HepG2 (cell line): Measurements from ENCODE around the gene COQ9. TPM values are rescaled to one million over a fixed set of nuclear protein-coding genes. Genes with fewer than 3 reads are reported as not detected.

Experiments used
- ATAC-seq: fragments of 200-7000 bp; cut with Tn5 transposase; 3 replicates; pipeline ENCODE4 v1.9.1; 2020; ENCODE audit warnings: mild to moderate bottlenecking, moderate library complexity
- Bru-seq: library from RNA; stranded (reverse); fragments of 400-500 nt; gene quantifications from one replicate; lab custom pipeline; 2021; lab: Mats Ljungman, UMichigan
- BruChase-seq, 2 experiments: library from RNA; stranded (reverse); fragments of 400-500 nt; gene quantifications; one replicate each; lab custom pipeline; 2021; lab: Mats Ljungman, UMichigan
- BruUV-seq: library from RNA; stranded (reverse); fragments of 400-500 nt; replicated peaks from 2 replicates; lab custom pipeline; 2021; lab: Mats Ljungman, UMichigan
- CTCF ChIA-PET: fragments of 300-600 bp; formaldehyde crosslinking; extraction: SDS; loops from one replicate; lab custom pipeline; 2021; ENCODE audit warnings: low total read pairs, inconsistent platforms, low intra/inter-chr PET ratio; lab: Yijun Ruan, JAX
- POLR2A ChIA-PET: fragments of 350-600 bp; sonication (Branson Sonifier 250); formaldehyde crosslinking; loops from one replicate; lab custom pipeline; 2020; ENCODE audit warnings: antibody characterized with exemption, inconsistent platforms; lab: Yijun Ruan, JAX
- DNase-seq: peaks from one replicate; pipeline ENCODE4 v3.0.0-alpha.2; 2015; ENCODE audit warnings: low spot score
- FAIRE-seq: peaks from 3 replicates; lab custom pipeline; 2011; peaks lifted over from hg19 to GRCh38; lab: Jason Lieb, UNC
- H2AFZ ChIP-seq: one replicate; pipeline ENCODE4 v1.6.1; 2011; ENCODE audit warnings: low read length, inconsistent platforms
- H3K27ac ChIP-seq: fragments of 300-600 bp; 3 replicates; pipeline ENCODE4 v1.8.0; 2011; ENCODE audit warnings: mixed run types, mild to moderate bottlenecking, mixed read lengths, low read length, inconsistent platforms; ENCODE audit not compliant: insufficient read depth; ENCODE audit errors: extremely low read length
- H3K27me3 ChIP-seq, 2 experiments: fragments of 200-600 bp in 1 of 2; 2 replicates in 1 of 2; 3 replicates in 1 of 2; pipeline versions ENCODE4 v1.6.0 to v1.8.0; 2011; ENCODE audit warnings: low read length in 2 of 2, mild to moderate bottlenecking in 2 of 2, moderate library complexity in 2 of 2, inconsistent platforms in 1 of 2; ENCODE audit not compliant: insufficient read depth in 2 of 2, control insufficient read depth in 1 of 2
- H3K36me3 ChIP-seq, 2 experiments: fragments of 200-600 bp in 1 of 2; replicated peaks in 1 of 2; 2 replicates in 1 of 2; 3 replicates in 1 of 2; pipeline versions ENCODE4 v1.5.1 to v1.8.0; 2011; ENCODE audit warnings: low read length in 2 of 2, inconsistent platforms in 1 of 2; ENCODE audit not compliant: insufficient read depth in 2 of 2, control insufficient read depth in 1 of 2
- H3K4me1 ChIP-seq: 2 replicates; pipeline ENCODE4 v1.5.1; 2012; ENCODE audit warnings: low read length, inconsistent platforms; ENCODE audit not compliant: insufficient read depth
- H3K4me2 ChIP-seq: 2 replicates; pipeline ENCODE4 v1.6.0; 2011; ENCODE audit warnings: low read depth, low read length, inconsistent platforms
- H3K4me3 ChIP-seq, 3 experiments: fragments of 200-600 bp in 1 of 3; sonication (generic), shearing (Covaris generic) in 1 of 3; replicated peaks in 1 of 3; 2 replicates each; pipeline ENCODE4 v1.5.1; 2011 to 2016; ENCODE audit warnings: low read length in 3 of 3, inconsistent platforms in 2 of 3, low read depth in 2 of 3, mild to moderate bottlenecking in 2 of 3, control low read depth in 1 of 3, mixed read lengths in 1 of 3; ENCODE audit not compliant: insufficient read depth in 1 of 3
- H3K79me2 ChIP-seq: one replicate; pipeline ENCODE4 v1.6.1; 2011; ENCODE audit warnings: low read length, inconsistent platforms; ENCODE audit not compliant: insufficient read depth
- H3K9ac ChIP-seq: 2 replicates; pipeline ENCODE4 v1.6.0; 2011; ENCODE audit warnings: mild to moderate bottlenecking, low read depth, low read length, inconsistent platforms; ENCODE audit not compliant: insufficient read depth
- H3K9me3 ChIP-seq: 2 replicates; pipeline ENCODE4 v1.5.1; 2012; ENCODE audit warnings: mild to moderate bottlenecking, low read length
- H4K20me1 ChIP-seq: 2 replicates; pipeline ENCODE4 v1.6.0; 2011; ENCODE audit warnings: inconsistent platforms, mild to moderate bottlenecking, low read length, moderate library complexity; ENCODE audit not compliant: insufficient read depth
- AGO1 ChIP-seq: fragments of 200-400 bp; formaldehyde crosslinking; IDR thresholded peaks from 2 replicates; pipeline ENCODE4 v1.6.1; 2017; ENCODE audit warnings: mild to moderate bottlenecking, low read depth, low read length, moderate library complexity; ENCODE audit not compliant: poor library complexity, severe bottlenecking
- AGO2 ChIP-seq: fragments of 200-400 bp; formaldehyde crosslinking; optimal IDR thresholded peaks from 2 replicates; pipeline ENCODE3; 2017; ENCODE audit warnings: mild to moderate bottlenecking, low read depth, low read length, moderate library complexity
- WGBS: methylation state at CpG from one replicate; pipeline ENCODE4 v1.1.6; 2017; ENCODE audit warnings: low lambda C conversion rate; 5-methylcytosine and 5-hydroxymethylcytosine counted together
- in situ Hi-C: cut with HindIII; loops from 2 replicates; pipeline ENCODE4 v1.10.0; 2017; ENCODE audit warnings: low pct_unique_long_range_greater_than_20kb; ENCODE audit not compliant: extremely low pct_ligation_motif_present
- intact Hi-C: fragments of 100-400 bp; cut with micrococcal nuclease; formaldehyde crosslinking; loops from one replicate; pipeline ENCODE4 v1.10.0; 2022; ENCODE audit not compliant: unreplicated experiment
- long read RNA-seq, 2 experiments: library from RNA in 1 of 2; library from polyadenylated mRNA in 1 of 2; stranded (forward) in 1 of 2; unstranded in 1 of 2; transcript quantifications; one replicate each; pipeline ENCODE4 v2.0.0, GENCODE V29; 2019 to 2022
- polyA minus RNA-seq, 3 experiments: library from RNA; depleted of rRNA, polyadenylated mRNA; stranded (reverse); fragments of >200 nt; gene quantifications; 2 replicates each; pipeline ENCODE4 v1.2.3, GENCODE V29; 2011; ENCODE audit warnings: low replicate concordance in 1 of 3
- polyA plus RNA-seq, 8 experiments: library from polyadenylated mRNA; depleted of rRNA in 3 of 8; stranded (reverse) in 7 of 8; unstranded in 1 of 8; fragments of >200 nt; fragmentation: Illumina TruSeq in 4 of 8; extraction: Trizol in 4 of 8; gene quantifications; 2 replicates each; pipeline versions ENCODE4 v1.2.1 to v1.2.3, GENCODE V29; 2011 to 2016; ENCODE audit warnings: low read depth in 4 of 8, missing spikeins in 1 of 8, mixed read lengths in 1 of 8; ENCODE audit not compliant: insufficient read depth in 1 of 8
- total RNA-seq, 5 experiments: library from RNA; depleted of rRNA; stranded (reverse); fragments of >200 nt; fragmentation: Illumina TruSeq; extraction: Trizol; gene quantifications; 2 replicates each; pipeline ENCODE4 v1.2.3, GENCODE V29; 2016; ENCODE audit warnings: low read depth in 1 of 5
- TF ChIP-seq, protein P1 (sequence below): sonication (generic); formaldehyde crosslinking; IDR thresholded peaks from 2 replicates; pipeline ENCODE4 v1.8.0; 2022; ENCODE audit warnings: mild to moderate bottlenecking, missing genetic modification reagents, moderate library complexity
- TF ChIP-seq, protein P2 (sequence below): sonication (generic); formaldehyde crosslinking; IDR thresholded peaks from 2 replicates; pipeline ENCODE4 v1.4.0; 2020; ENCODE audit warnings: missing genetic modification reagents
- TF ChIP-seq, protein P3 (sequence below): sonication (generic); formaldehyde crosslinking; IDR thresholded peaks from 2 replicates; pipeline ENCODE4 v1.8.0; 2022; ENCODE audit warnings: mild to moderate bottlenecking, missing genetic modification reagents, borderline replicate concordance
- TF ChIP-seq, protein P4 (sequence below): sonication (generic); formaldehyde crosslinking; IDR thresholded peaks from 2 replicates; pipeline ENCODE4 v1.8.1; 2023; ENCODE audit warnings: mild to moderate bottlenecking, inconsistent platforms, moderate library complexity, missing genetic modification reagents, borderline replicate concordance

COQ9 gene, protein sequence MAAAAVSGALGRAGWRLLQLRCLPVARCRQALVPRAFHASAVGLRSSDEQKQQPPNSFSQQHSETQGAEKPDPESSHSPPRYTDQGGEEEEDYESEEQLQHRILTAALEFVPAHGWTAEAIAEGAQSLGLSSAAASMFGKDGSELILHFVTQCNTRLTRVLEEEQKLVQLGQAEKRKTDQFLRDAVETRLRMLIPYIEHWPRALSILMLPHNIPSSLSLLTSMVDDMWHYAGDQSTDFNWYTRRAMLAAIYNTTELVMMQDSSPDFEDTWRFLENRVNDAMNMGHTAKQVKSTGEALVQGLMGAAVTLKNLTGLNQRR
- total RNA-seq (2016; rRNA removed; fragmentation: Illumina TruSeq; extraction: Trizol): 57.5 and 62.0 TPM in 2 replicates
- 12.2 and 13.5 TPM in 2 replicates for total RNA-seq (2016; cell fraction: cytosol; rRNA removed; fragmentation: Illumina TruSeq; extraction: Trizol; ENCODE audit: low read depth)
- 57.7 and 61.8 TPM in 2 replicates for total RNA-seq (2016; cell fraction: insoluble cytoplasmic fraction; rRNA removed; fragmentation: Illumina TruSeq; extraction: Trizol)
- total RNA-seq (2016; cell fraction: membrane; rRNA removed; fragmentation: Illumina TruSeq; extraction: Trizol): 29.6 and 29.7 TPM in 2 replicates
- total RNA-seq (2016; cell fraction: nucleus; rRNA removed; fragmentation: Illumina TruSeq; extraction: Trizol): 48.3 and 49.8 TPM in 2 replicates
- 104 and 108 TPM in 2 replicates for polyA plus RNA-seq (2011; rRNA removed)
- 77.6 and 88.3 TPM in 2 replicates for polyA plus RNA-seq (2011; cell fraction: cytosol; rRNA removed)
- 174 and 196 TPM in 2 replicates for polyA plus RNA-seq (2011; cell fraction: nucleus; rRNA removed)
- polyA plus RNA-seq (2012): 35.1 and 40.7 TPM in 2 replicates
- polyA plus RNA-seq (2016; cell fraction: cytosol; fragmentation: Illumina TruSeq; extraction: Trizol; ENCODE audit: low read depth): 7.1 and 7.4 TPM in 2 replicates
- polyA plus RNA-seq (2016; cell fraction: insoluble cytoplasmic fraction; fragmentation: Illumina TruSeq; extraction: Trizol; ENCODE audit: low read depth): 56.0 and 60.7 TPM in 2 replicates
- polyA plus RNA-seq (2016; cell fraction: membrane; fragmentation: Illumina TruSeq; extraction: Trizol; ENCODE audit: low read depth): 17.9 and 18.7 TPM in 2 replicates
- polyA plus RNA-seq (2016; cell fraction: nucleus; fragmentation: Illumina TruSeq; extraction: Trizol; ENCODE audit: insufficient read depth, low read depth): 89.6 and 91.0 TPM in 2 replicates
- polyA minus RNA-seq (2011; rRNA and poly(A)+ RNA removed; ENCODE audit: low replicate concordance): 78.3 and 147 TPM in 2 replicates
- polyA minus RNA-seq (2011; cell fraction: cytosol; rRNA and poly(A)+ RNA removed): 25.2 and 27.3 TPM in 2 replicates
- 48.0 and 60.5 TPM in 2 replicates for polyA minus RNA-seq (2011; cell fraction: nucleus; rRNA and poly(A)+ RNA removed)
- percentile 70 among the genes with signal in this experiment for Bru-seq, nascent RNA
- percentile 76 among the genes with signal in this experiment for BruChase-seq, experiment 1, labeled RNA remaining after a 6-hour chase
- BruChase-seq, experiment 2, labeled RNA remaining after a 2-hour chase: percentile 75 among the genes with signal in this experiment
- long read RNA-seq, experiment 1, transcript COQ9-201 (9 exons, 1,677 nt): major isoform, 82 of 104 reads
- long read RNA-seq, experiment 1, partial matches to known transcripts: 7 of 104 reads
- long read RNA-seq, experiment 1, other reads (novel, unspliced or antisense): 11 of 104 reads
- long read RNA-seq, experiment 2, transcript COQ9-201 (9 exons, 1,677 nt): major isoform, 41 of 58 reads
- long read RNA-seq, experiment 2, partial matches to known transcripts: 9 of 58 reads
- long read RNA-seq, experiment 2, other reads (novel, unspliced or antisense): 6 of 58 reads

DNA sequence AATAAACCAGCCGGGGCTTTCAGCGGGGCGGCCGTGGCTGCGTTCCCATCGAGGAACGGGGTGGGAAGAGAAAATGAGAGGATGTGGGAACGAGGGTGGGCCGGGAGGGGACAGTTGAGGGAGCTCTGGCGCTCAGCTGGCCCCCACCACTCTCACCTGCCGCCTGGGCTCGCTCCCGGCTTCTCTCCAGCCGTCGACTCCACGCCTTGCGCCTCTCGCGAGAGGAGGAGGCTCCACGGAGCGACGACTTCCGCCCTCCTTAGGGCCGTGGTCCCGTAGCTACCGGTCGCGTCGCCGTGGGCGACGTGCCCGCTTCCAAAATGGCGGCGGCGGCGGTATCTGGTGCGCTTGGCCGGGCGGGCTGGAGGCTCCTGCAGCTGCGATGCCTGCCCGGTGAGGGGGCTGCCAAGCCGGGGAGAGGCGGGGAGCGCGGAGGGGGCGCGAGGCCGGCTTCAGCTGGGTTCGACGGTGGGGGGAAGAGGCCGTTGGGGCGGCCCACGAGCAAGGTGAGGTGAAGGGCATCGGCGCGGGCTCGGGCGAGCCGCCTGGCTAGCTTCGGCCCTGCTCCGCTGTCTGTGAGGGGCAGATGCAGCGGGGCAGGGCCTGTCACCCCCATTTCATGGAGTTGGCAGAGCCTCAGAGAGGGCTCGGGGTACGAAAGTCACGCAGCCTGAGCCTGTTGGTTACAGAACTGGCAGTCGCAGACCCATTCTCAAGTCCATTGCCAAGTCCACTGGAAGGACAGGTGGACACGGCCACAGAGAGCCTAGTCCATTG lies at the start of gene COQ9, which contains the start of gene CIAPIN1:
TSS of gene COQ9 (plus strand) at position 294 of the 777 bp plus-strand sequence. CDS start at position 321, 27 bp downstream.
TSS of gene CIAPIN1 (minus strand) at position 200 of the 777 bp plus-strand sequence. CDS start 6,457 bp downstream, outside the sequence.
- Histone ChIP-seq H3K4me1 (peaks cover 46% of the 10 kb centered on the region), H2AFZ (no peak within 1 kb of the TSS), H4K20me1 (no peaks in the 10 kb centered on the region), H3K9me3 (no peaks in the 10 kb centered on the region), H3K36me3 (peaks cover 8 to 18% of the 10 kb centered on the region in 2 experiments; a peak in 4 of 5 replicates), H3K27me3 (no peaks in the 10 kb centered on the region; a peak in 1 of 5 replicates), H3K4me2 (peak within 1 kb of the TSS; percentile 98), H3K27ac (peak within 1 kb of the TSS; percentile 76), H3K4me3 (peak within 1 kb of the TSS; percentile 81 to 95 (median 90)), H3K9ac (peak within 1 kb of the TSS; percentile 97), H3K79me2 (peaks cover 24% of the 10 kb centered on the region)
- peak; percentile 92 for DNase-seq
- intact Hi-C loops: loop anchor here (2.0 kb wide), 1 partner anchor 29 kb away; no protein-coding TSS in a partner anchor
- BruUV-seq: TSS peak; percentile 68
- peak; percentile 8 for FAIRE-seq
- ChIA-PET CTCF (no interaction called here), POLR2A (interaction anchor here (0.5 to 3.8 kb wide), 38 partner anchors 9 to 1012 kb away, joined by 3 to 55 read pairs (median 5); partner anchors contain the start of genes CFAP20, CX3CL1, DOK4 and KATNB1)
- peak; percentile 99 for ATAC-seq
- WGBS: under 1% methylated on average over 41 of the region's 68 CpGs
- in situ Hi-C loops: no loop called here
- TF ChIP-seq, protein P1, sequence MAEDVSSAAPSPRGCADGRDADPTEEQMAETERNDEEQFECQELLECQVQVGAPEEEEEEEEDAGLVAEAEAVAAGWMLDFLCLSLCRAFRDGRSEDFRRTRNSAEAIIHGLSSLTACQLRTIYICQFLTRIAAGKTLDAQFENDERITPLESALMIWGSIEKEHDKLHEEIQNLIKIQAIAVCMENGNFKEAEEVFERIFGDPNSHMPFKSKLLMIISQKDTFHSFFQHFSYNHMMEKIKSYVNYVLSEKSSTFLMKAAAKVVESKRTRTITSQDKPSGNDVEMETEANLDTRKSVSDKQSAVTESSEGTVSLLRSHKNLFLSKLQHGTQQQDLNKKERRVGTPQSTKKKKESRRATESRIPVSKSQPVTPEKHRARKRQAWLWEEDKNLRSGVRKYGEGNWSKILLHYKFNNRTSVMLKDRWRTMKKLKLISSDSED: no peak
- TF ChIP-seq AGO2 (peak; percentile 65), AGO1 (peak; percentile 46)
- TF ChIP-seq, protein P2, sequence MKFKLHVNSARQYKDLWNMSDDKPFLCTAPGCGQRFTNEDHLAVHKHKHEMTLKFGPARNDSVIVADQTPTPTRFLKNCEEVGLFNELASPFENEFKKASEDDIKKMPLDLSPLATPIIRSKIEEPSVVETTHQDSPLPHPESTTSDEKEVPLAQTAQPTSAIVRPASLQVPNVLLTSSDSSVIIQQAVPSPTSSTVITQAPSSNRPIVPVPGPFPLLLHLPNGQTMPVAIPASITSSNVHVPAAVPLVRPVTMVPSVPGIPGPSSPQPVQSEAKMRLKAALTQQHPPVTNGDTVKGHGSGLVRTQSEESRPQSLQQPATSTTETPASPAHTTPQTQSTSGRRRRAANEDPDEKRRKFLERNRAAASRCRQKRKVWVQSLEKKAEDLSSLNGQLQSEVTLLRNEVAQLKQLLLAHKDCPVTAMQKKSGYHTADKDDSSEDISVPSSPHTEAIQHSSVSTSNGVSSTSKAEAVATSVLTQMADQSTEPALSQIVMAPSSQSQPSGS (CRISPR knock-in tag): peak; percentile 92
- TF ChIP-seq, protein P3, sequence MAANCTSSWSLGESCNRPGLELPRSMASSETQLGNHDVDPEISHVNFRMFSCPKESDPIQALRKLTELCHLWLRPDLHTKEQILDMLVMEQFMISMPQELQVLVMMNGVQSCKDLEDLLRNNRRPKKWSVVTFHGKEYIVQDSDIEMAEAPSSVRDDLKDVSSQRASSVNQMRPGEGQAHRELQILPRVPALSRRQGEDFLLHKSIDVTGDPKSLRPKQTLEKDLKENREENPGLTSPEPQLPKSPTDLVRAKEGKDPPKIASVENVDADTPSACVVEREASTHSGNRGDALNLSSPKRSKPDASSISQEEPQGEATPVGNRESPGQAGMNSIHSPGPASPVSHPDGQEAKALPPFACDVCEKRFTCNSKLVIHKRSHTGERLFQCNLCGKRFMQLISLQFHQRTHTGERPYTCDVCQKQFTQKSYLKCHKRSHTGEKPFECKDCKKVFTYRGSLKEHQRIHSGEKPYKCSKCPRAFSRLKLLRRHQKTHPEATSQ (CRISPR knock-in tag): peak; percentile 48; the same call in 1 of the 2 replicates
- TF ChIP-seq, protein P4, sequence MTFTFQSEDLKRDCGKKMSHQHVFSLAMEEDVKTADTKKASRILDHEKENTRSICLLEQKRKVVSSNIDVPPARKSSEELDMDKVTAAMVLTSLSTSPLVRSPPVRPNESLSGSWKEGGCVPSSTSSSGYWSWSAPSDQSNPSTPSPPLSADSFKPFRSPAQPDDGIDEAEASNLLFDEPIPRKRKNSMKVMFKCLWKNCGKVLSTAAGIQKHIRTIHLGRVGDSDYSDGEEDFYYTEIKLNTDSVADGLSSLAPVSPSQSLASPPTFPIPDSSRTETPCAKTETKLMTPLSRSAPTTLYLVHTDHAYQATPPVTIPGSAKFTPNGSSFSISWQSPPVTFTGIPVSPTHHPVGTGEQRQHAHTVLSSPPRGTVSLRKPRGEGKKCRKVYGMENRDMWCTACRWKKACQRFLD (CRISPR knock-in tag): peak; percentile 92; the same call in 1 of the 2 replicates
